Activated CD4-positive, alpha-beta T cell treated with anti-CD3 and anti-CD28 coated beads for 24 hours (primary cell): ENCODE data around the gene PSMG3.
A peak's percentile ranks its signal among the peaks of the same experiment; 100 is the strongest.

ENCODE experiments used
- DNase-seq, 2 donors: peaks; one replicate each; pipeline ENCODE4 v3.0.0-alpha.2; 2020; ENCODE audit warnings: low read depth in 2 of 2

PSMG3 gene

DNA sequence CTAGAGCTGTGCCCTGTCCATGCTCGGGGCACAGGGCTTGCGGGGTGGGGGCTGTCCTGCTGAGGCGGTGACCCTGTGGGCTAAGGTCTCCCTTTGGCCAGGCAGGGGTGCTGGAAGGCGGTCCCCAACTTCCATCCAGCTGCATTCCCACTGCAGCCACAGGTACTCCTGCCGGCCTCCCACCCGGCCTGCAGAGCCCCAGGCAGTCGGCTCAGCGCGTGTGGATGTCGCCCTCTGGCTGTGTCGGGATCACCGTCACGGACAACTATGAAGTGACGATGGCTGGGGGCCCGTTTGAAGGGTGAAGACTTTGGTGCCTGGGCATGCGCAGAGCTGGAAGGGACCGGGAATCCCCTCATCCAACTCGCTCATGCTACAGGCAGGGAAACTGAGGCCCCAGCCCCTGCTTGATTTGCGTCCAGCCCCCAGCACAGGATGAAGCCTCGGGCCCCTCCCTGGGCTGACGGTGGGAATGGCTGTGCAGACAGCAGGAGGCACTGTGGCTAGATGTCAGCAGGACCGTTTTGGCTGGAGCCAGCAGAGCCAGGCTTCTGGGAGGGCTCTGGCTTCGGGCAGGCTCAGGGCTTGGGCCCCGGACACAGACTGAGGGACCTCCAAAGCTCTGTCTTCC, 11.5 kb downstream of the PSMG3 start:
- DNase-seq = no peak

- no peak for DNase-seq
Observed at GRCh38 chr7:1557771-1558170, 12.1 kb downstream of the PSMG3 start.

- no peak for DNase-seq
Observed at GRCh38 chr7:1557006-1557405, 12.8 kb downstream of the PSMG3 start.

GRCh38 chr7:1555813-1556543, 13.9 kb downstream of the PSMG3 start, which contains the start of gene TMEM184A:
Gene TMEM184A (minus strand): TSS chr7:1556205. CDS start chr7:1555484, 721 bp downstream.
- DNase-seq = peak in 1 of 2 donors; percentile 28

GRCh38 chr7:1555046-1555812, 14.6 kb downstream of the PSMG3 start:
- no peak for DNase-seq

GRCh38 chr7:1554333-1555045, 15.3 kb downstream of the PSMG3 start:
- no peak for DNase-seq

- no peak for DNase-seq
Observed at GRCh38 chr7:1553512-1554210, 16.2 kb downstream of the PSMG3 start.

- DNase-seq = no peak
Observed at GRCh38 chr7:1552200-1552599, 17.6 kb downstream of the PSMG3 start.

DNA sequence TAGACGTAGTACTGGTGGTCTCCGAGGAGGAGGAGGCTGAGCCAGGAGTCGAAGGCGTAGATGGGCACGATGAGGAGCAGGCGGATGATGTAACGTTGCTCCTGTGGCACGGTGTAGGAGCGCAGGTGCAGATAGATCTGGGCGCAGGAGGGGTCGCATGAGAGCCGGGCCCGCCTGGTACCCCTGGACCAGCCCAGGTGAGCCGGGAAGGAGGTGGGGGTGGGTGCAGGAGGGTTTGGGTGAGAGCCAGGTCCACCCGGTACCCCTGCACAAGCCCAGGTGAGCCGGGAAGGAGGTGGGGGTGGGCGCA, 19.0 kb downstream of the PSMG3 start:
- DNase-seq = no peak

GRCh38 chr7:1550005-1550845, 19.6 kb downstream of the PSMG3 start:
- no peak for DNase-seq

- no peak for DNase-seq
Observed at GRCh38 chr7:1549357-1550004, 20.4 kb downstream of the PSMG3 start.

DNA sequence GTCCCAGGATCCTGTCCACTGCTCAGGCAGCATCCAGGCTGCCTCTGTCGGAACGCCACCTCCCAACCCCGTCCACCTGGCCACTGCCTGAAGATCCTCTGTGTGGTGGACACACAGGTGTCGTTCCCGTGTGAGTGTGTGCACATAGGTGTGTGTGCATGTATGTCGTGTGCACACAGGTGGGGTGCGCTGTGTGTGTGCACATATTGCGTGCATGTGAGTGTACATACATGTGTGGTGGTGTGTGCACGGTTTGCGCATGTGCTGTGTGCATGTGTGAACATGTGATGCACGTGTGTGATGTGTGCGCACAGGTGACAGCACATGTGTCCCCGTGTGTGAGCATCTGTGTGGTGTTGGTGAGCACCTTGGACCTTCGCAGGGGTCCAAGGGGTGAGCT, 20.9 kb downstream of the PSMG3 start:
- no peak for DNase-seq

- DNase-seq = no peak
Observed at GRCh38 chr7:1548438-1548831, 21.4 kb downstream of the PSMG3 start.

GRCh38 chr7:1547777-1548437, 21.9 kb downstream of the PSMG3 start:
- no peak for DNase-seq

- DNase-seq = no peak
Observed at GRCh38 chr7:1546909-1547776, 22.7 kb downstream of the PSMG3 start.

DNA sequence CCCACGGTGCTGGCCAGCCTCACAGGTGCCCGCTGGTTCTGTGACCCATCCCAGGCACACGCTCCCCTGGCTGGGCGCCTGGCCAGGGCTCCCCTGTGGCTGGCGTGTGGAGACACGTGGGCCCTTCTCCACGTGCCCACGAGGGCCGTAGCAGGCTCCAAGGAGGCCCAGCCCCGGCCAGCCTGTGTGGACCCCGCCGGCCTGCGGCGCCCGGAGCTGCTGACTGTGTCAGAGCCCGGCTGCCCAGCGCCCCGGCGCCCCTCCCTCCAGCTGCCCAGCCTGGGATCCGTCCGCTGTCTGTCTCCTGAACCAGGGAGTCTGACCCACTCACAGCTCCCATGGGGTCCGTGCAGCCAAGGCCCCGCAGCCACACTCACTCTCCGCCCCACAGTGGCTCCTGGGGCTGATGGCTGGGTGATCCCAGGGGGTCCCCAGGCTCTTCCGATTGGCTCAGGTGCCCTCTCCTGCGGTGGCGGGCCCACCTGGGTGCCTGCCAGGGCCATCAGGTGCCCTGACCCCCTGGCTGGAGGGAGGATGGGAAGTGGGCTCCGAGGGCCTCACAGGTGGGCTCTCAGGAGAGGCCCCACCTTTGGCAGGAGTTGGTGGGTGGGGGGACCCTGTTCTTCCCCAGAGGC, 23.4 kb downstream of the PSMG3 start:
- DNase-seq = no peak

GRCh38 chr7:1545417-1546246, 24.2 kb downstream of the PSMG3 start:
- DNase-seq = no peak
